GM18858 (cell line): ENCODE results near the gene RNH1.

Experiments used
- ATAC-seq: cut with Tn5 transposase; IDR thresholded peaks from one replicate; pipeline ENCODE4 v1.9.1; 2021; ENCODE audit not compliant: unreplicated experiment

RNH1 gene

GRCh38 chr11:459511-460220 is 47.4 kb downstream of the RNH1 start:
- ATAC-seq: no peak

- ATAC-seq: no peak
Measured at GRCh38 chr11:457111-457760, 49.8 kb downstream of the RNH1 start.

GRCh38 chr11:456533-456932 is 50.5 kb downstream of the RNH1 start:
- ATAC-seq: no peak

- no peak for ATAC-seq
Measured at GRCh38 chr11:455566-456147, 51.4 kb downstream of the RNH1 start.

- ATAC-seq: no peak
Measured at GRCh38 chr11:454801-455565, 52.1 kb downstream of the RNH1 start.

- no peak for ATAC-seq
Measured at GRCh38 chr11:454043-454442, 53.0 kb downstream of the RNH1 start.

- no peak for ATAC-seq
Measured at GRCh38 chr11:453564-453963, 53.5 kb downstream of the RNH1 start.

- ATAC-seq: no peak
Measured at GRCh38 chr11:452916-453527, 54.0 kb downstream of the RNH1 start.

- no peak for ATAC-seq
Measured at GRCh38 chr11:452203-452744, 54.8 kb downstream of the RNH1 start.

GRCh38 chr11:451738-452137 is 55.3 kb downstream of the RNH1 start:
- ATAC-seq: no peak

- no peak for ATAC-seq
Measured at GRCh38 chr11:450809-451451, 56.1 kb downstream of the RNH1 start.

- peak; percentile 61 for ATAC-seq
Measured at GRCh38 chr11:449889-450808, 56.9 kb downstream of the RNH1 start, which contains the start of gene PTDSS2. PTDSS2 (plus strand) TSS chr11:450279; CDS start chr11:450456, 177 bp downstream.

GRCh38 chr11:447923-448731 is 58.9 kb downstream of the RNH1 start:
- peak; percentile 26 for ATAC-seq

GRCh38 chr11:446891-447290 is 60.2 kb downstream of the RNH1 start:
- no peak for ATAC-seq

GRCh38 chr11:445765-446588 is 61.1 kb downstream of the RNH1 start:
- ATAC-seq: no peak
